Activated gamma-delta T cell treated with anti-CD3 and anti-CD28 coated beads, Interleukin-2, amount 50 U/mL, for 16 hours (primary cell): Measurements from ENCODE around the gene CD84.
A peak's percentile ranks its signal among the peaks of the same experiment; 100 is the strongest.
"Not testable (repeated sequence)": the region's sequence is repeated elsewhere in the genome, so short reads cannot be mapped to it uniquely, and the experiment has no call there.

ENCODE experiments used
- DNase-seq: peaks from one replicate; pipeline ENCODE4 v3.0.0-alpha.2; 2020; ENCODE audit warnings: low read depth

Gene CD84, protein sequence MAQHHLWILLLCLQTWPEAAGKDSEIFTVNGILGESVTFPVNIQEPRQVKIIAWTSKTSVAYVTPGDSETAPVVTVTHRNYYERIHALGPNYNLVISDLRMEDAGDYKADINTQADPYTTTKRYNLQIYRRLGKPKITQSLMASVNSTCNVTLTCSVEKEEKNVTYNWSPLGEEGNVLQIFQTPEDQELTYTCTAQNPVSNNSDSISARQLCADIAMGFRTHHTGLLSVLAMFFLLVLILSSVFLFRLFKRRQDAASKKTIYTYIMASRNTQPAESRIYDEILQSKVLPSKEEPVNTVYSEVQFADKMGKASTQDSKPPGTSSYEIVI

DNA sequence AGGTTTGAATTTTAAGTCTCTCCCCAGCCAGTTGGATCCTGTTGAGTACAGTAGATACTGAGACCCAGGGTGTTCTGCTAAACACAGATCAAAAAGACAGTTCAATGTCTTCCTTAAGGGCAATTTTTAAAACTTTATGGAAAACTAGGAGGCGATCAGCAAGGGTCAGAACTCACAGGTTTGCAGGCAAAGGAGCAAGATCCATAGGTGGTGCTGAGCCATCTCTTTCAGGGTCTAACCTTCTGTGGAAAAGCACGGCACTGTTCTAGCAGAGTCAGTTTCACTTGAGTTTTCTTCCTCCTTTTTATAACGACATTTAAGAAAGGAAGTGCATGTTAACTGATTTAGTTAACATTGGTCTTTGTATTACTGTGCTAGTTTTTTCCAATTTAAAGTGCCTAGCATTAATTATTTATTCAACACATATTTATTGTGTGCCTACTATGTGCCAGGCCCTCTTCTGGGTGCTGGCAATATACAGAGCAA, at the start of gene CD84:
Gene CD84 (minus strand): TSS at position 281 of the 486 bp plus-strand sequence. CDS start 59 bp downstream, at position 222.
- DNase-seq = no peak

DNA sequence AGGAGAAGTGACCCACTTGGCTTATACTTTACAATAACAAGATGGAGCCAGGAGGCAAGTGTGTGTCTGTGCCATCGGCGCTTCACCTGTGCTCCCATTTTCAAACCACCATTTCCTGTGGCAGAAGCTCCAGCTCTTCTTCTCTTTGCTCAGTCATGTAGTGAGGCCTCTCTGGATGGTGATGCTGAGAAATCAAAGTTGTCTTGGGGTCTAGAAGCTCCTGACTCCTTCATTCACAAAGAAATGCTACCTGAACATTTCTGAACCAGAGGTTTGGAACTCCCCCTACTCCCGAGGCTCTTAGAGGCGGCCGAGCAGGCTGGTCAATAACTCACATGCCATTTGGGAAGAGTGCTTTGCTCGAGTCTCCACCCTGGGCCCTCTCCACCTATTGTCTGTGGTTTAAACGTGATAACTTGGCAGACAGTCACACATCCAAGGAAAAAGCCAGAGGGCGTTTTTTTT, 49.5 kb upstream of the CD84 start:
- DNase-seq = no peak

DNA sequence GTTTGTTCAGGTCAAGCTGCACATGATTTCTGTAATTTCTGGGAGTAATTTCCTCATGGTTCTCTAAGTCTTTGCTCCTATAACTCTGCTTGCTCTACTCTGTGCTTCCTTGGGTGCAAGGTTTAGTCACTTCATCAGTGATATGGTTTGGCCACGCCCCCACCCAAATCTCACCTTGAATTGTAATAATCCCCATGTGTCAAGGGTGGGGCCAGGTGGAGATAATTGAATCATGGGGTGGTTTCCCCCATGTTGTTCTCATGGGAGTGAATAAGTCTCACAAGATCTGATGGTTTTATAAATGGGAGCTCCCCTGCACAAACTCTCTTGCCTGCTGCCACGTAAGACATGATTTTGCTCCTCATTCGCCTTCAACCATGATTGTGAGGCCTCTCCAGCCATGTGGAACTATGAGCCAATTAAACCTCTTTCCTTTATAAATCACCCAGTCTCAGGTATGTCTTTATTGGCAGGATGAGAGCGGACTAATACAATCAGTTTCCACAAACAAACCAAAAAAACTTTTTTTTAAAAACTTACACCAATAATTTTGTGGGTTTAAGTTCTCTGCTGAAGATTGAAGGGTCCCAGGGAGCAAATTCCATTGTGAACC, 48.5 kb upstream of the CD84 start:
- DNase-seq = not testable (repeated sequence)

DNA sequence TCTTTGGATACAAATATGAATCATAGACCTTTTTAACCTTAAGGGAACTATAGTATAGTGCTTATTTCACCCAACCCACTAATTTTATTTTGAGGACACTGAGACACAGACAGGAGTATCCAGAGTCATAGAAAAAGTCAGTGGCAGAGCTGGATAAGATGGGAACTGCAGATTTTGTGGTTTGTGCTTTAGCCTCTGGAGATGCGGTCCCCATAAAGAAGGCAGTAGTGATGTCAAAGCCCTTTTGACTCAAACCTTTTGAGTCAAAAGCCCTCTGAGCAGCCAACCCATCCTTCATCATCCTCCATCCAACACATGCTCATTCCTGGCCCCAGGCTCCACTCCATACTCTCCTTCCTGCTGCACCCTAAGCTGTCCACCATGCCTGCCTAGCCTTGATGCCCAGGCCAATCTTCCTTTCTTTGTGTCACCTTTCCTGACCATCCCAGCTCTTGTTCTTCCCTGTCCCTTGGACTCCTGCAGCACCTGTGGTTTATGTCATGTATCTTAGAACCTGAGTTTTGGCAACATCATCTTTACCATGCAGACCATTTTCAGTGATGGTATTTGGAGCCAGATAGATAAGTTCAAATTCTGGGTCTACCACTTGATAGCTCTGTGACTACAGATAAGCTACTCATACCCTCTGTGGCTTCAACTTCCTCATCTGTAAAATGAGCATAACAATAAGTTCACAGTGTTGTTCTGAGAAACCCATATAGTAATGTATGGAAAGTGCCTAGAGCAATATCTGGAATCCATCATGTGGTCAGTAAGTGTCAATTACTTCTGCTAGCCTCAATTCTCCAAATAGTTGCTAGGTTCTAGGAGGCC, 47.4 kb upstream of the CD84 start:
- DNase-seq = no peak

DNA sequence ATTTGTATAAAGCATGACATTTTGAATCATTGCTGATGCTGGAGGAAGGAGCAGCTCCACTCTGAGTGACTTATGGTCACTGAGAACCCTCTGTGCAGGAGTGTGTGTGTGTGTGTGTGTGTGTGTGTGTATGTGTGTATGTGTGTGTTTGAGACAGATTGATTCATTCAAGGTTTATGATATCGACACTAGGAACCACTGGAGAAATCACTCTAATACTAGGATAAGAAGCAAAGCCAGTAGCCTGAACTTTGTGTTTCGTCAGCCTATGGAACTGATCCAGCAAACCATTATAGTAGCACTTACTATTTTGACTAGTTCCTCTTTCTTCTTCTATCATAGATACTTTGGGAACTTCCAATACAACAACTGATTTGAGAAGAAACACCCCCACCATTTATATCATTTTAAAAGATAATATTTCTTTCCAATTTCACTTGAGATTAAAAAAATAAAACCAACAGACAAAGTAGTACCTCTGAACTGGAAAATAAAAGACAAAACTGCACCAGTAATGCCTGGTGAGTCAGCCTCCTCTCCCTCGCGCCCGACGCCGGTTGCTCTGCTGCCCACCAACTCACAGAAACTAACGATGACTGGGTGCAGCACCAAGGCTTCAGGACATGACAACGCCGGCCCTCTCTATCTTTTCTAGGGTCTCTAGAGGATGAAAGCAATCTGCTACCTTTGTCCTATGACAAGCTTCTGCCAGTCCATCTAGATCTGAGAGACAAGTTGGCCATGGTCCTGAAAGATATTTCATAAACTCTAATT, 46.6 kb upstream of the CD84 start:
- DNase-seq = peak; percentile 39

DNA sequence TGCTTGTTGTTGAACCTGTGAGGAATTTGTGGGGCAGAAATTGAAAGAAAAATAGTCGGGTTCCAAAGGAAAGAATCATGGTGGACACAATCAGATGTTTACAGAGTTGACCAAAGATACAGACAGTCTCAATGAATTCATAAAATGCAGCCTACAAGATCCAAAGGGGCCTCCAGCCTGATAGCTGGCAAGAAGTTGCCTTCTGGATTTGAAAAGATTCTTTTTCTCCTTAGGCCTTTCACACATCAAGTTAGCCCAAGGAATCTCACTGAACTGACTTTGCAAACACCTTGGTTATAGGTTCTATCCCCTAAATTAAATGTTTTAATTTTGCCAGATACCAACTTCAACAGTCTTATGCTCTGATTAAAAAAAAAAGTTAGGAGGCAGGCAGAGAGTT, 46.0 kb upstream of the CD84 start:
- DNase-seq = no peak

DNA sequence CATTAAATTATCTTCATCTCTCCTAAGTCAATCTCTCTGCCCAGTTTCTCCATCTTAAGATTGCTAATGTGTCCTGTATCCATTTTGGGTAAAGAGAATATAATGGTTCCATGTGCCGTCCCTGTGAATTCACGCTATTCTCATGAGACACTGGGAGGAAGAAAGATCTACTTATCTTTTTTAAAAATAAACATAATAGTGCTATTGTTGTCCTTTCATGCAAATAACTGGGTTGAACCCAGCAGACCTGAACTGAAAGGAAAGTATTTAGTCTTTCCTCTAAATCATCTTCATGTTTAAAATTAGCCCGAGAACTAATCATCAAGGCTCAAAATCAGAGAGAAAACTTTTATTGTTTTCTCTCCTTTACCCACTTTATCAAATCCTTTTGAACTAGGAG, 45.2 kb upstream of the CD84 start:
- DNase-seq = no peak

DNA sequence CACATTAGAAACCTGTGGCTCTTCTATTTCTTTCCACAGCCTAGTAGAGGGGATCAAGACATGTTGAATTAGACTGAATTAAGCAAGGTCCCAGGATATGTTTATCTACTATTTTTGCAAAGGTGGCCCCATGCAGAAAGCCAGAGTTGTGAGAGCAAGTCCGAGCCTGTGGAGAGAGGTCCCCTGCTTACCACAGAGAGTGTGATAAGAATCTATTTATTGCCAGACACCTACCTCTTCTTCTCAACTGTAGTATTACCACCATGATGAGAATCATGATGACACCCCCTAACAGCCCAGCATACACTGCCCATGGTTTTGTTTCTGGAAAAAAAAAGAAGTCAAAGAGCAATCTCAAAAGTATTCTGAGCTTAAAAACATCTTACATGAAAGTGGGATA, 44.6 kb upstream of the CD84 start:
- DNase-seq = no peak

DNA sequence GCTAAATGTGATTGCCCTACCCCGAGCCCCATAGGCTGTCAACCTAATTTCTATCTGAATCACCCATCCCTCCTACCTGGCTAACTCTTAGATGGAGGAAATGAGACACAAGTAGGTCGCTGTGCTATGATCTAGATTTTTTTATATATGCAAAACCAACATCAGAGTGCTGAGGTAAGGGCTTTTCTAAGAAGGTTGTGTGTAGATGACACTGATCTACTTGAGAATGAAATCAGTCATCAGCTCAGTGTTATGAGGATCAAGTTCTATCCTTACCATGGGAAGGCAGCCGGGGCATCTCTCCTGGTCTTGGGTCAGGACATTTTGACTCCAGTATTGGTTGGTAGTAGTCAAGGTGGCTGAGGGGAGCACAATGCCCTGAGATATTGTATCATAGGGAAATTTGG, 43.9 kb upstream of the CD84 start:
- DNase-seq = no peak

DNA sequence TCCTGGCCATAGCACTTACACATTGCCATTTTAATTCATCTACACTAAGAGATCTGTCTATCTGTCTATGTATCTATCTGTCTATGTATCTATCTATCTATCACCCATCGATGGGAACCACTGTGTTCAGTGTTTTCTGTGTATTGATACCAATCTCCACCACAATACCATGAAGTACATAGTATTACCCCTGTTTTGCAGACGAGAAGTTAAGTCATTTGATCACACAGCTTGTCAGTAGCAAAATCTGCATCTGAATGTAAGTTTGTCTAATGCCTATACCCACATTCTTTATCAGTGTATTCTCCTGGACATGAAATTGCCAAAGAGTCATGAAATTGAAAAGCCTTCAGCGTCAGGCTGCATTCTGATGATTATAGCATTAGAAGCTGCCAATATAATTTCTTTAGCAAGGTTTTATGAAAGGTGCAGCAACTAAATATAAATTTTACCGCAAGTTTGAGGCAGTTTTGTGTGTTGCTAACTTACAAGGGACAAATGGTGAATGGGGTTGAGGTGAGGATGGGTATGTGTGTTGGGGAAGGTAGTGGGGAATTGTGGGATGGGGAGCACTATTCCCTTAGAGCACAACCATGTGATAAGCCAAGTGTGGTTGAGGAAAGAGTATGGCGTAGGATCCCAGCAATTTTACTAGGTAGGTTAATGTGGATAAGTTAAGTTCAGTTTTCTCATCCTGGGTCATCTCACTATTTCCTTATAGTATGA, 43.4 kb upstream of the CD84 start:
- DNase-seq = no peak

DNA sequence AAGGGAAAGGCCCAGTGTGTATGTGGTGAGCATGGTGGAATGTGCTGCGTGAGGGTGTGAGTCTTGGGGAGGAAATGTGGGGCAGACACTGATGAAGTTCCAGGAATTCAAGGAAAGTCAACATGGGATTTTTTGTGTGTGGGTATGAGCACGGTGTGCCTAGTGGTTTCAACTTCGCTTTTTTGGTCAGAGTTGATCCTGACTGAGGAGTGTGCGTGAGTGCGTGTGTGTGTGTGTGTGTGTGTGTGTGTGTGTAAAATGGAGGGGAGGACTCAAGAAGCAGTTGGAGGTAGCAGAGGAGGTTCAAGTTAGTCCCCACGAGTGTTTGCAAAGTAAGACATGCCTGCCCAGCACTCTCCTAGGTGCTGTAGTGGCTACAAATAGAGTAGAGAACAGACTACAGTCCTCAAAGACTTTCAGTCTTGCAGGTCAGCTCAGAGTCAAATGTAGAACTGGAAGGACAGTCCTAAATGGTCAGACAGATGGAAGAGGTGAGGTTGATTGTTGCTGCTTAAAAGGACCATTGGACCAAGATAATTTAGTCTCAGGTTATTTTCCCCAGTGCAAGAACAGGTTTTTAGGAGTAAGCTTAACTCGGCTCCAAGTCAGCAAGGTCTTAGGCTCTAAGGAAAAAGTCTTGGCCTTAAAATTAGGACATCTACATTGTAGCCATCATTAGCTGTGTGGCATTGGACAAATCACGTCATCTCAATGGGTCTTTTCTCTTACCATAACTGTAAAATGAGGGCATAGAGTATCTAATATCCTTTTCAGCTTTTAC, 42.5 kb upstream of the CD84 start:
- DNase-seq = no peak

DNA sequence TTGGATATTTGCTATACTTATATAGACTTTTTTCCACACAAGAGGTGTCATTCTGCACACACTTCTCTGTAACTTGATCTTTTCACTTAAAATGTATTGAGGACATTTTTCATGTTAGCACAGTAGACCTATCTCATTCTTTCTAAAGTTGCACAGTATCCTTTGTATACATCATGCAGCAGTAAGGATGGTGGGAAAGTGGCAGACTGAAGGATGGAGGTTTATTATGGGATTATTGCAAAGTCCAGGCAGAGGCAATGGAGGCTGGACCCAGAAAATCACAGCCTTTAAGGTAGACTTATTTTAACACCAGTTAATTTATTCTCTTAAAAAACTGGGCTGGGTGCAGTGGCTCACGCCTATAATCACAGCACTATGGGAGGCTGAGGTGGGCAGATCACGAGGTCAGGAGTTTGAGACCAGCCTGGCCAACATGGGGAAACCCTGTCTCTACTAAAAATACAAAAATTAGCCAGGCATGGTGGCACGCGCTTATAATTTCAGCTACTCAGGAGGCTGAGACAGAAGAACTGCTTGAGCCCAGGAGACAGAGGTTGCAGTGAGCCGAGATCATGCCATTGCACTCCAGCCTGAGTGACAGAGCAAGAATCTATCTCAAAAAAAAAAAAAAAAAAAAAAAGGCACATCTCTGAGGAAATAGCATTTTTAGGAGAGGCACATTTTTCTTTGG, 41.8 kb upstream of the CD84 start:
- no peak for DNase-seq

DNA sequence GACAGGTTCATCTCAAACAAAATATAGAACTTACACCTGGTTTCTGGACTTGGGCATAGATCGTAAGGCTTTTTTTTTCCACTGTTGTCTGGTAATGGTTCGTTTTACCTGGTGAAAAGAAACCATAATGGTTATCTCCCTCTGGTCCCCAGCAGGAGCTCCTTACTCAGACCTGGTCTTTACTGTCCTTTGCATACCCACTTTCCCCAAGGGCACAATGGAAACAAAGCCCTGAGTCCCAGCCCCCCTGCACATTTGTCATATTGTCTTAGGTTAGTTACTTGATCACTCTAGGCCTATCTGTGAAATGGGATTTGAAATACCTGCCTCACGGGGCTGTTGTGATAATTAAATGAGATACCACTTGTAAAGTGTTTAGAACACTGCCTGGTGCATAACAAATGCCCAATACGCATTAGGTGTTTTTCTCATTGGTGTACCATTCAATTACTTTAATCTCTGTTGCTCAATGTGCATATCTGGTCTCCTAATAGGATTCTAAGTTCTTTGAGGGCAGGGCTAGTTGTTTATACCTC, 40.5 kb upstream of the CD84 start:
- DNase-seq = no peak

DNA sequence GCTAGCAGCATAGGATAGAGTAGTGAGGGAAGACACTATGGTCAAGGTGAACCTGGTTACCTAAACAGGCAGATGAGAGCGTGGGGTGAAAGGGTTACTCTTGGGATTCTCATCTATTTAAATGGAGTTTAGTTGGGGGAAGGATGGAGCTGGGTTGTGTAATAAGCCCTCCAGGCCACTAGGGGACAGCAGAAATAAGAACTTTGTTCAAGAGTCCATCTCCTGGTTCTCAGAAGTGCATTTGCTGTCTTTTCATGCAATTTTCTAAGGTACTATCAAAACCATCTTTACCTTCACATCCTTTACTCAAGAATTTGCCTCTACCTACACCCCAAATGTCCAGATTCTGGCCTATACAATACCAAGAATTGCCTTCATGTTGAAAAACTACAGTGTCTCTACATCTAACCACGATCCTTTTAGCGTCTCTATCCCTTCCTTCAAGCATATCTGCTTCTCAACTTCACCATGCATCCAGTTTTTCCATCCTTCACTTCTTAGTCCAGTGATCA, 39.5 kb upstream of the CD84 start:
- no peak for DNase-seq

DNA sequence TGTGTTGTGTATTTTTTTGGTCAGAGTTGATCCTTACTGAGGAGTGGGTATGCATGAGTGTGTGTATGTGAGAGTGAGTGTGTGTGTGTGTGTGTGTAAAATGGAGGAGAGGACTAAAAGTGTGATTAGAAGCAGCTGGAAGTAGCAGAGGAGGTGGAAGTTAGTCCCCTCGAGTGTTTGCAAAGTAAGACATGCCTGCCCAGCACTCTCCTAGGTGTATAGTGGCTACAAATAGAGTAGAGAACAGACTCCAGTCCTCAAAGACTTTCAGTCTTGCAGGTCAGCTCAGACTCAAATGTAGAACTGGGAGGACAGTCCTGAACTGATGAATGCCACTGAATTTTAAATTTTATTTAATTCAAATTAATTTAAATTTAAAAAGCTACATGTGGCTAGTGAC, 39.0 kb upstream of the CD84 start:
- no peak for DNase-seq

DNA sequence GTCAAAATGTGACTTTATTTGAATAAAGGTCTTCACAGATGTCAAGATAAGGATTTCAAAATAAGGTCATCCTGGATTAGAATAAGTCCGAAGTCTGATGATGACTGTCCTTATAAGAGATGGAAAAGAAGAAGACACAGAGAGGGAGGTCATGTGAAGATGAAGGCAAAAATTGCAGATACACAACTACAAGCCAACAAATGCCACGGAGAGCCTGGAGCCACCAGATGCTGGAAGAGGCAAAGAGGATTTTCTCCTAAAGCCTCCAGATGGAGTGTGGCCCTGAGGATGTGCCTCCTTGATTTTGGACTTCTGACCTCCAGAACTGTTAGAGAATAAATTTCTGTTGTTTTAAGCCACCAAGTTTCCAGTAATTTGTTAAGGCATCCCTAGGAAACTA, 36.4 kb upstream of the CD84 start:
- DNase-seq = no peak

DNA sequence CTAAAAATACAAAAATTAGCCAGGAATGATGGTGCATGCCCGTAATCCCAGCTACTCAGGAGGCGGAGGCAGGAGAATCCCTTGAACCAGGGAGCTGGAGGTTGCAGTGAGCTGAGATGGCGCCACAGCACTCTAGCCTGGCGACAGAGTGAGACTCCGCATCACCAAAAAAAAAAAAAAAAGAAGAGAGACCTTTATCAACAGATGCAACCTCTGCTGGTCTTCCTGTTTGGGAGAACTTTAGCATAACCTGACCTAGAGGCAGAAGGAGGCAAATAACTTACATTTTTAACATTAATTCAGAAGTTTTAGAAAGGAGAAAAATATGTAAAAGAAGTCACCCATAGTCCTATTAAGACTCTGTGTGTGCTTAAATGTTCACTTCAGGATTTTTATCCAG, 35.1 kb upstream of the CD84 start:
- DNase-seq = no peak

DNA sequence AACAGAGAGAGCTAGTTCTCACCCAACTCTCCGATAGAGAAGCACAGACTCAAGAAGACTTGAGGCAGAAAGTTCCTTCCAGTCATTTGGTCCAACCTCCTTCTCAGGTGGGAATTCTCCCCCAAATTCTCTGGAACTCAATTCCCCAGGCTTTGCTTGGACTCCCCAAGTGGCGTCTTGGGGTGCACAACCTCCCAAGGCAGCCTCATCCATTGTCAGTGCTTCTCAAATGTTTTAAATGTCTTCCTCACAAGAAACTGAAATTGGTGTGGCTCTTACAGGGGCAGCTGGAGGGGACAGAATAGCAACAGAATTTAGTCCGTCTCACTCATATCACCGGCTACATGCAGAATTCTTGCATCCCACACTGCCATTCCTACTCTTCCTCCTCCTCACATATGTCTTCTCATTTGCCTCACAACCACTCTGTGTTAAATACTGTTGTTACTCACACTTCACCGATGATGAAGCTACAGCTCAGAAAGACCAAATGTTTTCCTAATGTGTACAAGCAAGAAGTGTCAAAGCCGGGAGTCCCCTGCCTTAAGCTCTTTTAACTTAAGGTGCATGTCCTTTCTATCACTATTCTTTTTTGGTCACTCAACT, 33.4 kb upstream of the CD84 start:
- DNase-seq = no peak
